ENCODE results near the gene HCFC1.

- no peak for TF ChIP-seq POLR2A (IDR thresholded peaks at IDR 0.05)
- no peak for TF ChIP-seq CTCF (IDR thresholded peaks at IDR 0.05)
Measured at GRCh38 chrX:153952373-153953026, 19.1 kb downstream of the HCFC1 start.

Data from right lobe of liver (tissue), 4 donors.